AG09309 (cell line): ENCODE data around the gene RLIM.
A peak's percentile ranks its signal among the peaks of the same experiment; 100 is the strongest.
"Not testable (repeated sequence)": the region's sequence is repeated elsewhere in the genome, so short reads cannot be mapped to it uniquely, and the experiment has no call there.

Experiments used
- DNase-seq: peaks from one replicate; pipeline ENCODE4 v3.0.0-alpha.2; 2010; ENCODE audit warnings: low read depth
- H3K4me3 ChIP-seq: 2 replicates; pipeline ENCODE4 v1.5.1; 2011; ENCODE audit warnings: mild to moderate bottlenecking, low read depth, low read length, moderate library complexity; ENCODE audit not compliant: control insufficient read depth
- TF ChIP-seq, protein P1 (sequence below): IDR thresholded peaks from 2 replicates; pipeline ENCODE4 v1.5.1; 2011; ENCODE audit warnings: mild to moderate bottlenecking, low read depth, low read length, inconsistent platforms; ENCODE audit not compliant: insufficient read depth, control insufficient read depth; ENCODE audit errors: missing control alignments

RLIM gene, protein sequence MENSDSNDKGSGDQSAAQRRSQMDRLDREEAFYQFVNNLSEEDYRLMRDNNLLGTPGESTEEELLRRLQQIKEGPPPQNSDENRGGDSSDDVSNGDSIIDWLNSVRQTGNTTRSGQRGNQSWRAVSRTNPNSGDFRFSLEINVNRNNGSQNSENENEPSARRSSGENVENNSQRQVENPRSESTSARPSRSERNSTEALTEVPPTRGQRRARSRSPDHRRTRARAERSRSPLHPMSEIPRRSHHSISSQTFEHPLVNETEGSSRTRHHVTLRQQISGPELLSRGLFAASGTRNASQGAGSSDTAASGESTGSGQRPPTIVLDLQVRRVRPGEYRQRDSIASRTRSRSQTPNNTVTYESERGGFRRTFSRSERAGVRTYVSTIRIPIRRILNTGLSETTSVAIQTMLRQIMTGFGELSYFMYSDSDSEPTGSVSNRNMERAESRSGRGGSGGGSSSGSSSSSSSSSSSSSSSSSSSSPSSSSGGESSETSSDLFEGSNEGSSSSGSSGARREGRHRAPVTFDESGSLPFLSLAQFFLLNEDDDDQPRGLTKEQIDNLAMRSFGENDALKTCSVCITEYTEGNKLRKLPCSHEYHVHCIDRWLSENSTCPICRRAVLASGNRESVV

DNA sequence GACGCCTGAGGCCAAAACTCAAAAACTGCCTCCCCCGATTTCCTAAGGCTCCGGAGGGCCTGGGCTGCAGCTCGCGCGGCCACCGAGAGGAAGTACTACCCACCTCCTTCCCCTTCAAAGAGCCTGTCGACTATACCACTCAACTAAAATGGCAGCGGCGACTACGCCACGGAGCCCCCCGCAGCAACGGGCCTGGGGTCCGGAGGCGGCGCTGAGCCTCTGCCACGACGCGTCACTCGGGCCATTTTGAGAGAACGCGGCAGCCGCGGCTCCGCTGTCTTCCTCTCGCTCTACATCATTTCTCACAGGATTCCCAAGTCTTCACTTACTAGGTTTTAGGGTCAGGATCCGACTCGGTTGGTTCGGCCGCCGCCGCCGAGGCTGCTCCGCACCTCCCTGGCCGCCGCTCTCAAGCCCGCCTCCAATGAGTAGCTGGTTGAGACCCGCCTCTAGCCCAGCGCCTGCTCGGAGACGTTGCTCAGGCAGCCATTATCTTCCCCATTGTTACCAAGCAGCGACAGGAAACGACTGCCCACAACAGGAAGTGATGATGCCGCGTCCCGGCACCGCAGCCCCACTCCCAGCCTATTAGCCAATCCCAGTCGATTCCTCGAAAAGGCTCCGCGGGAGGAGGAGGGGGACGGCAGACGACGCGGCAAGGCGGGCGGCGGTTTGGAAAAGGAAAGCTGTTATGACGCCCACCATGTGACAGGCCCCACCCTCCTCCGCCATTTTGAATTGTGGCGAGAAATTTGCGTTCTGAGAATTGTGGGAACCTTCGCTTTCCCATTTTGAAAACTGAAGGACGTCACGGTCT lies at the start of gene RLIM:
Gene RLIM (minus strand): TSS at position 532 of the 817 bp plus-strand sequence. CDS start 18,647 bp downstream, outside the sequence.
- DNase-seq = peak; percentile 82
- TF ChIP-seq, protein P1, sequence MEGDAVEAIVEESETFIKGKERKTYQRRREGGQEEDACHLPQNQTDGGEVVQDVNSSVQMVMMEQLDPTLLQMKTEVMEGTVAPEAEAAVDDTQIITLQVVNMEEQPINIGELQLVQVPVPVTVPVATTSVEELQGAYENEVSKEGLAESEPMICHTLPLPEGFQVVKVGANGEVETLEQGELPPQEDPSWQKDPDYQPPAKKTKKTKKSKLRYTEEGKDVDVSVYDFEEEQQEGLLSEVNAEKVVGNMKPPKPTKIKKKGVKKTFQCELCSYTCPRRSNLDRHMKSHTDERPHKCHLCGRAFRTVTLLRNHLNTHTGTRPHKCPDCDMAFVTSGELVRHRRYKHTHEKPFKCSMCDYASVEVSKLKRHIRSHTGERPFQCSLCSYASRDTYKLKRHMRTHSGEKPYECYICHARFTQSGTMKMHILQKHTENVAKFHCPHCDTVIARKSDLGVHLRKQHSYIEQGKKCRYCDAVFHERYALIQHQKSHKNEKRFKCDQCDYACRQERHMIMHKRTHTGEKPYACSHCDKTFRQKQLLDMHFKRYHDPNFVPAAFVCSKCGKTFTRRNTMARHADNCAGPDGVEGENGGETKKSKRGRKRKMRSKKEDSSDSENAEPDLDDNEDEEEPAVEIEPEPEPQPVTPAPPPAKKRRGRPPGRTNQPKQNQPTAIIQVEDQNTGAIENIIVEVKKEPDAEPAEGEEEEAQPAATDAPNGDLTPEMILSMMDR = no peak
- peak within 1 kb of the TSS; percentile 55 for H3K4me3 ChIP-seq

DNA sequence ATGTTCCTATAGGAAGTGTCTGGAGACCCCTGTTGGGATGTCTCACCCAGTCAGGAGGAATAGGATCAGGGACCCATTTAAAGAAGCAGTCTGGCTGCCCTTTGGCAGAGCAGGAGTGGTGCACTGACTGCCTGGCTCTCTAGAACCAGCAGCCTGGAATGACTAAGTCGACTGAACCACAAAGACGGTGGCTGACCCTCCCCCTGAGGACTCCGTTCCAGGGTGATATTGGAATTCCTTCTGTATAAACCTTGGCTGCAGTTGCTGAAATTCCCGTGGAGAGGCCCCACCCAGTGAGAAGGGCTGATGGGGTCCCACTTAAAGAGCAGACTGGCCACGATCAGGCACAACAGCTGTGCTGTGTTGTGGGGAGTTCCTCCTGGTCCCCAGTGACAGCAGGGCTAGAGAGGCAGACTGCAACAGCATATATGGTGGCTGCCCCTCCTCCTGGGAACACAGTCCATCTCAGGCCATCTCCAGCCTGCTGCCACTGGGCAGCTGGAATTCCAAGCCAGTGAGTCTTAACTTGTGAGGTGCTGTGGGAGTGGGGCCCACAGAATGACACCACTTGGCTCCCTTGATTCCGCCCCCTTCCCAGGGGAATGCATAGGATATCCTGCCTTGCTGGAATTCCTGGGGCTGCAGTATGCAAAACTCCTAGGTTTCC lies 41.8 kb upstream of the RLIM start:
- H3K4me3 ChIP-seq = no peak overlapping the region
- no peak for DNase-seq
- TF ChIP-seq, protein P1 = no peak

DNA sequence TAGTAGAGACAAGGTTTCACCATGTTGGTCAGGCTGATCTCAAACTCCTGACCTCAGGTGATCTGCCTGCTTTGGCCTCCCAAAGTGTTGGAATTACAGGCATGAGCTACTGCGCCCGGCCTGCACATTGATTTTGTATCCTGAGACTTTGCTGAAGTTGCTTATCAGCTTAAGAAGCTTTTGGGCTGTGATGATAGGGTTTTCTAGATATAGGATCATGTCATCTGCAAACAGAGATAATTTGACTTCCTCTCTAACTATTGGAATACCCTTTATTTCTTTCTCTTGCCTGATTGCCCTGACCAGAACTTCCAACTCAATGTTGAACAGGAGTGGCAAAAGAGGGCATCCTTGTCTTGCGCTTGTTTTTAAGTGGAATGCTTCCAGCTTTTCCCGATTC lies 40.5 kb upstream of the RLIM start:
- DNase-seq, H3K4me3 ChIP-seq: not testable (repeated sequence)

DNA sequence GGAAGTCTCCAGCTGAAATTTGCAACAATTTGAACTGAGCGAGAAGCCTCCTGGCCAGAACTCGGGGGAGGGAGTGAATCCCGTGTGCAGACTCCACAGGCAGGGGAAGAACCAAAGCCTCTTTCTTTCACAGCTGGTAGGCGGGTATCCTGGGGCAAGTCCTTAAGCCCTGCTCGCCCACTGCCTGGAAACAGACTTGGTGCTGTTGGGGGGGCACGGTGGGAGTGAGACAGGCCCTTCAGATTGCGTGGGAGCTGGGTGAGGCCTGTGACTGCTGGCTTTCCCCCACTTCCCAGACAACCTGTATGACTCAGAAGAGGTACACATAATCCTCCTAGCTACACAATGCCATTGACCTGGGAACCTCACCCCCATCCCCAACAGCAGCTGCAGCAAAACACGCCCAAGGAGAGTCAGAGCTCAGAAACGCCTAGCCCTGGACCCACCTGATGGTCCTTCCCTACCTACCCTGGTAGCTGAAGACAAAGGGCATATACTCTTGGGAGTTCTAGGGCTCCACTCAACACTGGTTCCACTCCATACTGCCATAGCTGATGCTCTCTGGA lies 22.4 kb upstream of the RLIM start:
- TF ChIP-seq, protein P1 = no peak
- DNase-seq = no peak
- H3K4me3 ChIP-seq = no peak overlapping the region

DNA sequence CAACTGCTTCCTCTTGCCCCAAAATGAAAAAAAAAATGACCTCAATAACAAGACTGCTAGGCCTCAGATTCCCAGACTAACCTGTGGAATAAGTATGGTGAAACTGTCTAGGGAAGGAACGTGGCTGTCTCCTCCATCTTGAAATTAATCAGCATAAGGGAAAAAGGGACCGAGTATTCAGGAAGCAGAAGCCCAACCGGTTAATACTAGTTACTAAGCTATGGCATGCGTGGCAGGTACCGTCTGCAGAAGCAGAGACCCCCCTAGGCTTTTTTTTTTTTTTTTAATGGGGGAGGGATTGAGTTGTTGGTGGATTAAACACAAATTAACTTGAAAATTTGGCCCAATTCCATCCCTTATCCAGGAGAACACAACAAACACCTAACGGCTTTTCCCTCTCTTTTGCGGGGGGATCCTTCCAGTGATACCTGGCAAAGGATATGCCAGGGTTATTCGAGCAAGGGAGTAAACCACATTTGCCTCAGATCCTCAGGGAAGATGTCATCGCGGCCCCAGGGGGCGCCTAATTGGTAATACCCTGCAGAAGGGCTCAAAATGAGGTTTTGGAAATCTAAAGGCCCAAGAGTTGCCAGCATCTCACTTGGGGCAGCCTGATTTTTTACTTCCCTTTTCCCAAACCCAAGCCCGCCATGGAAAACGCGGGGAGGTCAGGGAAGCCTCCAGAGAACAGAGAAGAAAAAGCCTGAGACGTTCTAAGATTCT lies 893 bp downstream of the RLIM start:
- DNase-seq = no peak
- H3K4me3 ChIP-seq = peak overlapping the region; percentile 55
- TF ChIP-seq, protein P1 = no peak

DNA sequence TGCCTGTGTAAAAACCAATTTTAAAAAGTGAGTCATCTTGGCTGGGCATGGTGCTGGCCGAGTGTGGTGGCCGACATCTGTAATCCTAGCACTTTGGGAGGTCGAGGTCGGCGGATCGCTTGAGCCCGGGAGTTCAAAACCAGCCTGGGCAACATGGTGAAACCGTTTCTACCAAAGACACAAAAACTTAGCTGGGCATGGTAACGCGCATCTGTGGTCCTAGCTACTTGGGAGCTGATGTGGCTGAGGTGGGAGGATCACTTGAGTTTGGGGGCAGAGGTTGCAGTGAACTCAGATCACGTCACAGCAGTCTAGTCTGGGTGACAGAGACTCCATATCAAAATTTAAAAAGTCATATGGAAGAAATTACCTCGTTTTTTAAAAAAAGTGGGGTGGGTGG lies 7.6 kb downstream of the RLIM start:
- no peak for DNase-seq
- TF ChIP-seq, protein P1 = no peak
- H3K4me3 ChIP-seq = no peak overlapping the region
